HepG2 (cell line): ENCODE results near the gene CHAF1A. TPM values are rescaled to one million over a fixed set of nuclear protein-coding genes. Genes with fewer than 3 reads are reported as not detected.

Experiments
- HDAC1 ChIP-seq: sonication (generic); formaldehyde crosslinking; IDR thresholded peaks from 2 replicates; pipeline ENCODE4 v1.5.1; 2020; ENCODE audit warnings: mild to moderate bottlenecking, missing genetic modification reagents
- NFIB ChIP-seq: sonication (generic); formaldehyde crosslinking; IDR thresholded peaks from 2 replicates; pipeline ENCODE4 v1.9.0; 2021; ENCODE audit warnings: missing genetic modification reagents, mild to moderate bottlenecking, borderline replicate concordance
- NFYC ChIP-seq: IDR thresholded peaks from 2 replicates; pipeline ENCODE4 v1.6.1; 2016; ENCODE audit warnings: missing genetic modification reagents, missing compliant biosample characterization
- REXO4 ChIP-seq: sonication (generic); formaldehyde crosslinking; IDR thresholded peaks from 2 replicates; pipeline ENCODE4 v1.8.0; 2022; ENCODE audit warnings: missing genetic modification reagents, mild to moderate bottlenecking, borderline replicate concordance
- YY1 ChIP-seq: IDR thresholded peaks from 2 replicates; pipeline ENCODE4 v1.6.1; 2011; ENCODE audit warnings: low read length, low read depth, moderate library complexity, mild to moderate bottlenecking; ENCODE audit not compliant: insufficient read depth, insufficient replicate concordance
- ZFAT ChIP-seq: sonication (generic); formaldehyde crosslinking; conservative IDR thresholded peaks from 2 replicates; pipeline ENCODE4 v1.8.1; 2023; ENCODE audit warnings: missing genetic modification reagents, inconsistent platforms
- ZFP36 ChIP-seq: fragments of 150-350 bp; IDR thresholded peaks from 2 replicates; pipeline ENCODE4 v1.6.1; 2018; ENCODE audit warnings: borderline replicate concordance, low read length, low read depth; ENCODE audit not compliant: partially characterized antibody
- ZNF331 ChIP-seq: sonication (generic); formaldehyde crosslinking; IDR thresholded peaks from 2 replicates; pipeline ENCODE4 v1.4.0; 2020; ENCODE audit warnings: missing genetic modification reagents
- ZNF530 ChIP-seq: sonication (generic); formaldehyde crosslinking; IDR thresholded peaks from 2 replicates; pipeline ENCODE4 v1.5.0; 2020; ENCODE audit warnings: low read depth, mild to moderate bottlenecking, missing genetic modification reagents
- ZNF616 ChIP-seq: sonication (generic); formaldehyde crosslinking; IDR thresholded peaks from 2 replicates; pipeline ENCODE4 v1.5.0; 2020; ENCODE audit warnings: low read depth, mild to moderate bottlenecking, missing genetic modification reagents
- ZNF720 ChIP-seq: sonication (generic); formaldehyde crosslinking; IDR thresholded peaks from 2 replicates; pipeline ENCODE4 v1.4.0; 2020; ENCODE audit warnings: missing genetic modification reagents
- ZSCAN22 ChIP-seq: sonication (generic); formaldehyde crosslinking; IDR thresholded peaks from 2 replicates; pipeline ENCODE4 v1.4.0; 2020; ENCODE audit warnings: mild to moderate bottlenecking, missing genetic modification reagents
- polyA plus RNA-seq, 8 experiments: library from polyadenylated mRNA; depleted of rRNA in 3 of 8; stranded (reverse) in 7 of 8; unstranded in 1 of 8; fragments of >200 nt; fragmentation: Illumina TruSeq in 4 of 8; extraction: Trizol in 4 of 8; gene quantifications; 2 replicates each; pipeline versions ENCODE4 v1.2.1 to v1.2.3, GENCODE V29; 2011 to 2016; ENCODE audit warnings: low read depth in 4 of 8, missing spikeins in 1 of 8, mixed read lengths in 1 of 8; ENCODE audit not compliant: insufficient read depth in 1 of 8
- total RNA-seq, 5 experiments: library from RNA; depleted of rRNA; stranded (reverse); fragments of >200 nt; fragmentation: Illumina TruSeq; extraction: Trizol; gene quantifications; 2 replicates each; pipeline ENCODE4 v1.2.3, GENCODE V29; 2016; ENCODE audit warnings: low read depth in 1 of 5
- TF ChIP-seq, protein P1 (sequence below): sonication (generic); formaldehyde crosslinking; IDR thresholded peaks from 2 replicates; pipeline ENCODE4 v1.4.0; 2020; ENCODE audit warnings: missing genetic modification reagents
- TF ChIP-seq, protein P2 (sequence below): sonication (generic); formaldehyde crosslinking; IDR thresholded peaks from 2 replicates; pipeline ENCODE4 v1.5.0; 2020; ENCODE audit warnings: mild to moderate bottlenecking, missing genetic modification reagents, borderline replicate concordance
- TF ChIP-seq, protein P3 (sequence below): sonication (generic); formaldehyde crosslinking; conservative IDR thresholded peaks from 2 replicates; pipeline ENCODE4 v1.5.0; 2020; ENCODE audit warnings: missing genetic modification reagents
- TF ChIP-seq, protein P4 (sequence below): sonication (generic); formaldehyde crosslinking; IDR thresholded peaks from 2 replicates; pipeline ENCODE4 v1.8.1; 2022; ENCODE audit warnings: mild to moderate bottlenecking, missing genetic modification reagents
- TF ChIP-seq, protein P5 (sequence below): sonication (generic); formaldehyde crosslinking; IDR thresholded peaks from 2 replicates; pipeline ENCODE4 v1.4.0; 2020; ENCODE audit warnings: missing genetic modification reagents, mild to moderate bottlenecking, borderline replicate concordance

Gene CHAF1A
- total and polyA plus RNA-seq, 2 of the 13 experiments (the other 11 are each of a cell fraction or from before 2014, with no cell fraction given) = 11.0 to 34.8 TPM

DNA sequence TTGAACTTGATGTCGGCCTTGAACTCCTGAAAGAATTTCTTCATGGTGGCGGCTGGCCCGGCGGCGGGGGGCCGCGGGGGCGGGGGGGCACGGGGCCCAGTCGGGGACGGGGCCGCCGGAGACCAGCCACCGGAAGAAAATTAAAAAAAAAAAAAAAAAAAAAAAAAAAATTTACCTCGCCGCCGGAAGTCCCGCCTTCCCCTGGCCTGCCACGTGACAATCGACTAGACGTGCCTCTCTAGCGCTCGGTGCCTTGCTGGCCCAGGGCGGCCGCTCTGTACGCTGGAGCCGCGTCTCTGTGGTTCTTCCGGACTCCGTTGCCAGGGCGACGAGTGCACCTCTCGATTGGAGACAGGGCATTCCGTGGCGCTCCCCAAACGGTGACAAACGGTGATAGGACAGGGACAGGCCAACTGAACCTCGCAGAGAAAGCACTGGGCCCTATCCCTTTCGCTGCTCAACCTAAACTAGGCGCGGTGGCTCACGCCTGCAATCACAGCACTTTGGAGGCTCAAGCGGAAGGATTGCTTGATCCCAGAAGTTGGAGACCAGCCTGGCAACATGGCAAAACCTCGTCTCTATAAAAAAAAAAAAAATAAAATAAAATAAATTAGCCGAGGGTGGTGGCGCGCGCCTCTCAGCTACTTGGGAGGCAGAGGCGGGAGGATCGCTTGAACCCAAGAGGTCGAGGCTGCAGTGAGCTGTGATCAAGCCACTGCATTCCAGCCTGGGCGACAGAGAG, 55.4 kb downstream of the CHAF1A start, which contains the start of gene UBXN6 (continued):
- TF ChIP-seq, protein P1, sequence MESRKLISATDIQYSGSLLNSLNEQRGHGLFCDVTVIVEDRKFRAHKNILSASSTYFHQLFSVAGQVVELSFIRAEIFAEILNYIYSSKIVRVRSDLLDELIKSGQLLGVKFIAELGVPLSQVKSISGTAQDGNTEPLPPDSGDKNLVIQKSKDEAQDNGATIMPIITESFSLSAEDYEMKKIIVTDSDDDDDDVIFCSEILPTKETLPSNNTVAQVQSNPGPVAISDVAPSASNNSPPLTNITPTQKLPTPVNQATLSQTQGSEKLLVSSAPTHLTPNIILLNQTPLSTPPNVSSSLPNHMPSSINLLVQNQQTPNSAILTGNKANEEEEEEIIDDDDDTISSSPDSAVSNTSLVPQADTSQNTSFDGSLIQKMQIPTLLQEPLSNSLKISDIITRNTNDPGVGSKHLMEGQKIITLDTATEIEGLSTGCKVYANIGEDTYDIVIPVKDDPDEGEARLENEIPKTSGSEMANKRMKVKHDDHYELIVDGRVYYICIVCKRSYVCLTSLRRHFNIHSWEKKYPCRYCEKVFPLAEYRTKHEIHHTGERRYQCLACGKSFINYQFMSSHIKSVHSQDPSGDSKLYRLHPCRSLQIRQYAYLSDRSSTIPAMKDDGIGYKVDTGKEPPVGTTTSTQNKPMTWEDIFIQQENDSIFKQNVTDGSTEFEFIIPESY (CRISPR knock-in tag) = no peak; the same call in 1 of the 2 replicates
- peak; percentile 58; the same call in 1 of the 2 replicates for TF ChIP-seq NFYC (CRISPR knock-in tag)
- no peak for TF ChIP-seq ZNF530 (CRISPR knock-in tag)
- no peak for TF ChIP-seq ZSCAN22 (CRISPR knock-in tag)
- TF ChIP-seq REXO4 (CRISPR knock-in tag) = no peak
- TF ChIP-seq ZFAT = no peak
- TF ChIP-seq ZNF616 (CRISPR knock-in tag) = no peak
- TF ChIP-seq, protein P2, sequence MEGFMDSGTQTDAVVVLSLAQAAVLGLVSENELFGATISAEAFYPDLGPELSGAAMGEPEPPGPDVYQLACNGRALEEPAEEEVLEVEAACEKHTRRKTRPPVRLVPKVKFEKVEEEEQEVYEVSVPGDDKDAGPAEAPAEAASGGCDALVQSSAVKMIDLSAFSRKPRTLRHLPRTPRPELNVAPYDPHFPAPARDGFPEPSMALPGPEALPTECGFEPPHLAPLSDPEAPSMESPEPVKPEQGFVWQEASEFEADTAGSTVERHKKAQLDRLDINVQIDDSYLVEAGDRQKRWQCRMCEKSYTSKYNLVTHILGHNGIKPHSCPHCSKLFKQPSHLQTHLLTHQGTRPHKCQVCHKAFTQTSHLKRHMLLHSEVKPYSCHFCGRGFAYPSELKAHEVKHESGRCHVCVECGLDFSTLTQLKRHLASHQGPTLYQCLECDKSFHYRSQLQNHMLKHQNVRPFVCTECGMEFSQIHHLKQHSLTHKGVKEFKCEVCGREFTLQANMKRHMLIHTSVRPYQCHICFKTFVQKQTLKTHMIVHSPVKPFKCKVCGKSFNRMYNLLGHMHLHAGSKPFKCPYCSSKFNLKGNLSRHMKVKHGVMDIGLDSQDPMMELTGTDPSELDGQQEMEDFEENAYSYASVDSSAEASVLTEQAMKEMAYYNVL = no peak
- TF ChIP-seq NFIB = no peak
- TF ChIP-seq YY1 = peak; percentile 69
- no peak for TF ChIP-seq ZNF720 (CRISPR knock-in tag)
- no peak for TF ChIP-seq ZFP36
- peak; percentile 85 for TF ChIP-seq HDAC1
- TF ChIP-seq, protein P3, sequence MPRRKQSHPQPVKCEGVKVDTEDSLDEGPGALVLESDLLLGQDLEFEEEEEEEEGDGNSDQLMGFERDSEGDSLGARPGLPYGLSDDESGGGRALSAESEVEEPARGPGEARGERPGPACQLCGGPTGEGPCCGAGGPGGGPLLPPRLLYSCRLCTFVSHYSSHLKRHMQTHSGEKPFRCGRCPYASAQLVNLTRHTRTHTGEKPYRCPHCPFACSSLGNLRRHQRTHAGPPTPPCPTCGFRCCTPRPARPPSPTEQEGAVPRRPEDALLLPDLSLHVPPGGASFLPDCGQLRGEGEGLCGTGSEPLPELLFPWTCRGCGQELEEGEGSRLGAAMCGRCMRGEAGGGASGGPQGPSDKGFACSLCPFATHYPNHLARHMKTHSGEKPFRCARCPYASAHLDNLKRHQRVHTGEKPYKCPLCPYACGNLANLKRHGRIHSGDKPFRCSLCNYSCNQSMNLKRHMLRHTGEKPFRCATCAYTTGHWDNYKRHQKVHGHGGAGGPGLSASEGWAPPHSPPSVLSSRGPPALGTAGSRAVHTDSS (CRISPR knock-in tag) = no peak
- TF ChIP-seq, protein P4, sequence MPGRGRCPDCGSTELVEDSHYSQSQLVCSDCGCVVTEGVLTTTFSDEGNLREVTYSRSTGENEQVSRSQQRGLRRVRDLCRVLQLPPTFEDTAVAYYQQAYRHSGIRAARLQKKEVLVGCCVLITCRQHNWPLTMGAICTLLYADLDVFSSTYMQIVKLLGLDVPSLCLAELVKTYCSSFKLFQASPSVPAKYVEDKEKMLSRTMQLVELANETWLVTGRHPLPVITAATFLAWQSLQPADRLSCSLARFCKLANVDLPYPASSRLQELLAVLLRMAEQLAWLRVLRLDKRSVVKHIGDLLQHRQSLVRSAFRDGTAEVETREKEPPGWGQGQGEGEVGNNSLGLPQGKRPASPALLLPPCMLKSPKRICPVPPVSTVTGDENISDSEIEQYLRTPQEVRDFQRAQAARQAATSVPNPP = no peak
- TF ChIP-seq, protein P5, sequence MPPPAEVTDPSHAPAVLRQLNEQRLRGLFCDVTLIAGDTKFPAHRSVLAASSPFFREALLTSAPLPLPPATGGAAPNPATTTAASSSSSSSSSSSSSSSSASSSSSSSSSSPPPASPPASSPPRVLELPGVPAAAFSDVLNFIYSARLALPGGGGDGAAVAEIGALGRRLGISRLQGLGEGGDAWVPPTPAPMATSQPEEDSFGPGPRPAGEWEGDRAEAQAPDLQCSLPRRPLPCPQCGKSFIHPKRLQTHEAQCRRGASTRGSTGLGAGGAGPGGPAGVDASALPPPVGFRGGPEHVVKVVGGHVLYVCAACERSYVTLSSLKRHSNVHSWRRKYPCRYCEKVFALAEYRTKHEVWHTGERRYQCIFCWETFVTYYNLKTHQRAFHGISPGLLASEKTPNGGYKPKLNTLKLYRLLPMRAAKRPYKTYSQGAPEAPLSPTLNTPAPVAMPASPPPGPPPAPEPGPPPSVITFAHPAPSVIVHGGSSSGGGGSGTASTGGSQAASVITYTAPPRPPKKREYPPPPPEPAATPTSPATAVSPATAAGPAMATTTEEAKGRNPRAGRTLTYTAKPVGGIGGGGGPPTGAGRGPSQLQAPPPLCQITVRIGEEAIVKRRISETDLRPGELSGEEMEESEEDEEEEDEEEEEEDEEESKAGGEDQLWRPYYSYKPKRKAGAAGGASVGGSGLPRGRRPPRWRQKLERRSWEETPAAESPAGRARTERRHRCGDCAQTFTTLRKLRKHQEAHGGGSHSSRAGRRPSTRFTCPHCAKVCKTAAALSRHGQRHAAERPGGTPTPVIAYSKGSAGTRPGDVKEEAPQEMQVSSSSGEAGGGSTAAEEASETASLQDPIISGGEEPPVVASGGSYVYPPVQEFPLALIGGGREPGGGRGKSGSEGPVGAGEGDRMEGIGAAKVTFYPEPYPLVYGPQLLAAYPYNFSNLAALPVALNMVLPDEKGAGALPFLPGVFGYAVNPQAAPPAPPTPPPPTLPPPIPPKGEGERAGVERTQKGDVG (CRISPR knock-in tag) = 0 out of 2 replicates have a peak, but pooled peaks have one; percentile 44
- 0 out of 2 replicates have a peak, but pooled peaks have one; percentile 22 for TF ChIP-seq ZNF331 (CRISPR knock-in tag)
